ENCODE results near the gene SYT13.

SYT13 gene

DNA sequence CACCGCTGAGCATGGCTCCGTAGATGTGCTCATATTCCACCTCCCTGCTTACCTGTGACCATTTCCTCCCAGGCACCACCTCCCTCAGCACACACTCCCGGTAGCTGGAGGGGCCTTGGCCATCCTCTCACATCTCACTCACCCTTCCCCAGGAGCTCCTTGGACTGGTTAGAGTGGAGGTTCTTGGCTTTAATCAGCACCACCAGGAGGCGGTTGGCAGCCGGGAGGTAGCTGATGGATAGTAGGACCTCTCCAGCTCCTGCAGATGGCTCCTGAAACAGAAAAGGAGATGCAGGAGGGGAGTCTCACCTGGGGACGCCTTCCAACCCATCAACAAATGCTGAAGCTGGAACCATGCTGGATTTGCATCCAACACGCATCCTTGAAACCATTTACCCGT, 39.9 kb downstream of the SYT13 start:
- Histone ChIP-seq H3K4me3 (ENCODE audit: low read depth in 1 of 2, low read length in 1 of 2) (no peak overlapping the region), H3K9me3 (no peaks in the 10 kb centered on the region), H3K27ac (no peak overlapping the region), H3K36me3 (no peaks in the 10 kb centered on the region), H3K27me3 (peaks cover 7% of the 10 kb centered on the region), H3K4me1 (ENCODE audit: control insufficient read depth in 1 of 2, insufficient read depth in 1 of 2, low read depth in 1 of 2, low read length in 1 of 2) (no peaks in the 10 kb centered on the region)
- no peak for TF ChIP-seq CTCF (IDR thresholded peaks at IDR 0.05)

DNA sequence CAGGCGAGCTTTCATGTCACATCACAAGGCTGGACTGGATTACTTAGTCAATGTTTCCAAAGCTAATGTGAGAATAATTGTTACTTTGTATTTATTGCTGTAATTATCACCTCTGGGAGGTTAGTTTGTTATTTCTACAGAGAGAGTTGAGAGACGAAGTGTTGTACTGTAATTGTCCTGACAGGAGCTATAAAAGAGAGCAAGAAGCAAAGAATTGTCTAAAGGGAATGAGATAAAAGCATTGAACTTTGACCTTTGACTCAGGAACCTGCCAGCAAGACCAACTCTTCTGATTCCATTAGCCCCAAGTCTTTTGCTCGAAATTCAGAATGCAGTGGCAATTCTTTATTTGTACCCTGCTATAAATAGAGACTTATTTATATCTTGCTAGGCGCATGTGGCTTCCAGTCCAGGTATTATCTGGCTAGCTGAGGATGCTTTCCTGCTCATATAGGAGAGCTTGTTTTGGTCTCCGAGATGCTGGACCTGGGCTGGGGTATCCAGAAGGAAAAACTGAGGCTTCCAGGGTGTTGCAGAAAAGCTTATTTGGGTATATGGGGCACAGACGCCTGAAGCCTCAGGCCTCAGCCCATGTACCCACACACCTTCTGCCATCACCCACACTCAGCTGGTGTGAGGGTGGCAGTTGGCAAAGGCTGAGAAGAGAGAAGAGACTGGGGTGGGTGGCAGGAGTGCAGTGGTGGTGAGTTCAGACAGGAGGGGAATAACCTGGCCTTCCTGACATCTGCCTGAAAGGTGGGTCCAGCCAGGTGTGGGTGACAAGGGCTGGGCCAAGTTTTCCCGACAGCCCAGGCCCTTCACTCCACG, 40.7 kb downstream of the SYT13 start:
- Histone ChIP-seq H3K36me3 (no peaks in the 10 kb centered on the region), H3K4me3 (ENCODE audit: low read depth in 1 of 2, low read length in 1 of 2) (no peak overlapping the region), H3K4me1 (ENCODE audit: control insufficient read depth in 1 of 2, insufficient read depth in 1 of 2, low read depth in 1 of 2, low read length in 1 of 2) (no peaks in the 10 kb centered on the region), H3K9me3 (no peaks in the 10 kb centered on the region), H3K27ac (no peak overlapping the region), H3K27me3 (peaks cover 7% of the 10 kb centered on the region)
- no peak for TF ChIP-seq CTCF (IDR thresholded peaks at IDR 0.05)

- H3K9me3 ChIP-seq: no peaks in the 10 kb centered on the region
- no peak overlapping the region for H3K4me3 ChIP-seq (ENCODE audit: low read depth in 1 of 2, low read length in 1 of 2)
- H3K36me3 ChIP-seq: no peaks in the 10 kb centered on the region
- no peaks in the 10 kb centered on the region for H3K4me1 ChIP-seq (ENCODE audit: control insufficient read depth in 1 of 2, insufficient read depth in 1 of 2, low read depth in 1 of 2, low read length in 1 of 2)
- H3K27me3 ChIP-seq: peaks cover 7% of the 10 kb centered on the region
- H3K27ac ChIP-seq: no peak overlapping the region
- TF ChIP-seq CTCF (IDR thresholded peaks at IDR 0.05): no peak
Observed at GRCh38 chr11:45243967-45244366, 42.2 kb downstream of the SYT13 start.

GRCh38 chr11:45239733-45240132, 46.4 kb downstream of the SYT13 start:
- Histone ChIP-seq H3K4me1 (ENCODE audit: control insufficient read depth in 1 of 2, insufficient read depth in 1 of 2, low read depth in 1 of 2, low read length in 1 of 2) (no peaks in the 10 kb centered on the region), H3K27me3 (peaks cover 12% of the 10 kb centered on the region), H3K4me3 (ENCODE audit: low read depth in 1 of 2, low read length in 1 of 2) (no peak overlapping the region), H3K9me3 (no peaks in the 10 kb centered on the region), H3K36me3 (no peaks in the 10 kb centered on the region), H3K27ac (no peak overlapping the region)
- no peak for TF ChIP-seq CTCF (IDR thresholded peaks at IDR 0.05)

- Histone ChIP-seq H3K36me3 (no peaks in the 10 kb centered on the region), H3K4me3 (ENCODE audit: low read depth in 1 of 2, low read length in 1 of 2) (no peak overlapping the region), H3K9me3 (no peaks in the 10 kb centered on the region), H3K4me1 (ENCODE audit: control insufficient read depth in 1 of 2, insufficient read depth in 1 of 2, low read depth in 1 of 2, low read length in 1 of 2) (no peaks in the 10 kb centered on the region), H3K27me3 (peaks cover 12% of the 10 kb centered on the region), H3K27ac (no peak overlapping the region)
- TF ChIP-seq CTCF (IDR thresholded peaks at IDR 0.05): no peak
Observed at GRCh38 chr11:45238724-45239123, 47.4 kb downstream of the SYT13 start.
